WTC11 (cell line): Measurements from ENCODE around the gene PMFBP1.

Experiments used
- ATF6 ChIP-seq: sonication (generic); formaldehyde crosslinking; IDR thresholded peaks from 2 replicates; pipeline ENCODE4 v1.8.1; 2023; ENCODE audit warnings: mild to moderate bottlenecking, missing genetic modification reagents
- GABPB1 ChIP-seq: sonication (generic); formaldehyde crosslinking; IDR thresholded peaks from 2 replicates; pipeline ENCODE4 v1.8.1; 2023; ENCODE audit warnings: mild to moderate bottlenecking, missing genetic modification reagents
- HMGXB4 ChIP-seq: sonication (generic); formaldehyde crosslinking; IDR thresholded peaks from 2 replicates; pipeline ENCODE4 v1.8.1; 2023; ENCODE audit warnings: mild to moderate bottlenecking, moderate library complexity, missing genetic modification reagents
- IRF2 ChIP-seq: sonication (generic); formaldehyde crosslinking; IDR thresholded peaks from 2 replicates; pipeline ENCODE4 v1.8.0; 2022; ENCODE audit warnings: low read depth, missing genetic modification reagents, borderline replicate concordance
- TEAD4 ChIP-seq: sonication (generic); formaldehyde crosslinking; IDR thresholded peaks from 2 replicates; pipeline ENCODE4 v1.8.0; 2022; ENCODE audit warnings: mild to moderate bottlenecking, missing genetic modification reagents
- USF1 ChIP-seq: sonication (generic); formaldehyde crosslinking; IDR thresholded peaks from 2 replicates; pipeline ENCODE4 v1.8.0; 2022; ENCODE audit warnings: mild to moderate bottlenecking, missing genetic modification reagents
- ZBTB43 ChIP-seq: sonication (generic); formaldehyde crosslinking; IDR thresholded peaks from 2 replicates; pipeline ENCODE4 v1.8.1; 2023; ENCODE audit warnings: mild to moderate bottlenecking, missing genetic modification reagents
- ZSCAN18 ChIP-seq: fragments of 250-450 bp; sonication (Bioruptor Pico); IDR thresholded peaks from 2 replicates; pipeline ENCODE4 v2.1.2; 2022; ENCODE audit warnings: mild to moderate bottlenecking, moderate library complexity
- TF ChIP-seq, protein P1 (sequence below): fragments of 200-600 bp; IDR thresholded peaks from 2 replicates; pipeline ENCODE4 v1.8.0; 2022; ENCODE audit warnings: antibody characterized with exemption
- TF ChIP-seq, protein P2 (sequence below): sonication (generic); formaldehyde crosslinking; IDR thresholded peaks from 2 replicates; pipeline ENCODE4 v1.8.0; 2022; ENCODE audit warnings: mild to moderate bottlenecking, missing genetic modification reagents
- TF ChIP-seq, protein P3 (sequence below): sonication (generic); formaldehyde crosslinking; IDR thresholded peaks from 2 replicates; pipeline ENCODE4 v1.8.1; 2023; ENCODE audit warnings: mild to moderate bottlenecking, missing genetic modification reagents, moderate library complexity
- TF ChIP-seq, protein P4 (sequence below): sonication (generic); formaldehyde crosslinking; IDR thresholded peaks from 2 replicates; pipeline ENCODE4 v1.8.1; 2023; ENCODE audit warnings: mild to moderate bottlenecking, missing genetic modification reagents, borderline replicate concordance
- TF ChIP-seq, protein P5 (sequence below): sonication (generic); formaldehyde crosslinking; IDR thresholded peaks from 2 replicates; pipeline ENCODE4 v1.8.1; 2023; ENCODE audit warnings: mild to moderate bottlenecking, missing genetic modification reagents, moderate library complexity

GRCh38 chr16:72210555-72210954, 38.6 kb upstream of the PMFBP1 start:
- TF ChIP-seq, protein P1, sequence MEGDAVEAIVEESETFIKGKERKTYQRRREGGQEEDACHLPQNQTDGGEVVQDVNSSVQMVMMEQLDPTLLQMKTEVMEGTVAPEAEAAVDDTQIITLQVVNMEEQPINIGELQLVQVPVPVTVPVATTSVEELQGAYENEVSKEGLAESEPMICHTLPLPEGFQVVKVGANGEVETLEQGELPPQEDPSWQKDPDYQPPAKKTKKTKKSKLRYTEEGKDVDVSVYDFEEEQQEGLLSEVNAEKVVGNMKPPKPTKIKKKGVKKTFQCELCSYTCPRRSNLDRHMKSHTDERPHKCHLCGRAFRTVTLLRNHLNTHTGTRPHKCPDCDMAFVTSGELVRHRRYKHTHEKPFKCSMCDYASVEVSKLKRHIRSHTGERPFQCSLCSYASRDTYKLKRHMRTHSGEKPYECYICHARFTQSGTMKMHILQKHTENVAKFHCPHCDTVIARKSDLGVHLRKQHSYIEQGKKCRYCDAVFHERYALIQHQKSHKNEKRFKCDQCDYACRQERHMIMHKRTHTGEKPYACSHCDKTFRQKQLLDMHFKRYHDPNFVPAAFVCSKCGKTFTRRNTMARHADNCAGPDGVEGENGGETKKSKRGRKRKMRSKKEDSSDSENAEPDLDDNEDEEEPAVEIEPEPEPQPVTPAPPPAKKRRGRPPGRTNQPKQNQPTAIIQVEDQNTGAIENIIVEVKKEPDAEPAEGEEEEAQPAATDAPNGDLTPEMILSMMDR = no peak
- no peak for TF ChIP-seq ZSCAN18 (CRISPR knock-in tag)
- TF ChIP-seq USF1 (CRISPR knock-in tag) = no peak
- no peak for TF ChIP-seq TEAD4 (CRISPR knock-in tag)
- no peak for TF ChIP-seq ATF6
- TF ChIP-seq ZBTB43 = no peak
- TF ChIP-seq, protein P2, sequence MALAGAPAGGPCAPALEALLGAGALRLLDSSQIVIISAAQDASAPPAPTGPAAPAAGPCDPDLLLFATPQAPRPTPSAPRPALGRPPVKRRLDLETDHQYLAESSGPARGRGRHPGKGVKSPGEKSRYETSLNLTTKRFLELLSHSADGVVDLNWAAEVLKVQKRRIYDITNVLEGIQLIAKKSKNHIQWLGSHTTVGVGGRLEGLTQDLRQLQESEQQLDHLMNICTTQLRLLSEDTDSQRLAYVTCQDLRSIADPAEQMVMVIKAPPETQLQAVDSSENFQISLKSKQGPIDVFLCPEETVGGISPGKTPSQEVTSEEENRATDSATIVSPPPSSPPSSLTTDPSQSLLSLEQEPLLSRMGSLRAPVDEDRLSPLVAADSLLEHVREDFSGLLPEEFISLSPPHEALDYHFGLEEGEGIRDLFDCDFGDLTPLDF (CRISPR knock-in tag) = no peak
- no peak for TF ChIP-seq GABPB1
- TF ChIP-seq, protein P3, sequence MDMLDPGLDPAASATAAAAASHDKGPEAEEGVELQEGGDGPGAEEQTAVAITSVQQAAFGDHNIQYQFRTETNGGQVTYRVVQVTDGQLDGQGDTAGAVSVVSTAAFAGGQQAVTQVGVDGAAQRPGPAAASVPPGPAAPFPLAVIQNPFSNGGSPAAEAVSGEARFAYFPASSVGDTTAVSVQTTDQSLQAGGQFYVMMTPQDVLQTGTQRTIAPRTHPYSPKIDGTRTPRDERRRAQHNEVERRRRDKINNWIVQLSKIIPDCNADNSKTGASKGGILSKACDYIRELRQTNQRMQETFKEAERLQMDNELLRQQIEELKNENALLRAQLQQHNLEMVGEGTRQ (CRISPR knock-in tag) = no peak
- no peak for TF ChIP-seq HMGXB4 (CRISPR knock-in tag)
- TF ChIP-seq, protein P4, sequence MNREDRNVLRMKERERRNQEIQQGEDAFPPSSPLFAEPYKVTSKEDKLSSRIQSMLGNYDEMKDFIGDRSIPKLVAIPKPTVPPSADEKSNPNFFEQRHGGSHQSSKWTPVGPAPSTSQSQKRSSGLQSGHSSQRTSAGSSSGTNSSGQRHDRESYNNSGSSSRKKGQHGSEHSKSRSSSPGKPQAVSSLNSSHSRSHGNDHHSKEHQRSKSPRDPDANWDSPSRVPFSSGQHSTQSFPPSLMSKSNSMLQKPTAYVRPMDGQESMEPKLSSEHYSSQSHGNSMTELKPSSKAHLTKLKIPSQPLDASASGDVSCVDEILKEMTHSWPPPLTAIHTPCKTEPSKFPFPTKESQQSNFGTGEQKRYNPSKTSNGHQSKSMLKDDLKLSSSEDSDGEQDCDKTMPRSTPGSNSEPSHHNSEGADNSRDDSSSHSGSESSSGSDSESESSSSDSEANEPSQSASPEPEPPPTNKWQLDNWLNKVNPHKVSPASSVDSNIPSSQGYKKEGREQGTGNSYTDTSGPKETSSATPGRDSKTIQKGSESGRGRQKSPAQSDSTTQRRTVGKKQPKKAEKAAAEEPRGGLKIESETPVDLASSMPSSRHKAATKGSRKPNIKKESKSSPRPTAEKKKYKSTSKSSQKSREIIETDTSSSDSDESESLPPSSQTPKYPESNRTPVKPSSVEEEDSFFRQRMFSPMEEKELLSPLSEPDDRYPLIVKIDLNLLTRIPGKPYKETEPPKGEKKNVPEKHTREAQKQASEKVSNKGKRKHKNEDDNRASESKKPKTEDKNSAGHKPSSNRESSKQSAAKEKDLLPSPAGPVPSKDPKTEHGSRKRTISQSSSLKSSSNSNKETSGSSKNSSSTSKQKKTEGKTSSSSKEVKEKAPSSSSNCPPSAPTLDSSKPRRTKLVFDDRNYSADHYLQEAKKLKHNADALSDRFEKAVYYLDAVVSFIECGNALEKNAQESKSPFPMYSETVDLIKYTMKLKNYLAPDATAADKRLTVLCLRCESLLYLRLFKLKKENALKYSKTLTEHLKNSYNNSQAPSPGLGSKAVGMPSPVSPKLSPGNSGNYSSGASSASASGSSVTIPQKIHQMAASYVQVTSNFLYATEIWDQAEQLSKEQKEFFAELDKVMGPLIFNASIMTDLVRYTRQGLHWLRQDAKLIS (CRISPR knock-in tag) = no peak
- TF ChIP-seq IRF2 (CRISPR knock-in tag) = no peak
- TF ChIP-seq, protein P5, sequence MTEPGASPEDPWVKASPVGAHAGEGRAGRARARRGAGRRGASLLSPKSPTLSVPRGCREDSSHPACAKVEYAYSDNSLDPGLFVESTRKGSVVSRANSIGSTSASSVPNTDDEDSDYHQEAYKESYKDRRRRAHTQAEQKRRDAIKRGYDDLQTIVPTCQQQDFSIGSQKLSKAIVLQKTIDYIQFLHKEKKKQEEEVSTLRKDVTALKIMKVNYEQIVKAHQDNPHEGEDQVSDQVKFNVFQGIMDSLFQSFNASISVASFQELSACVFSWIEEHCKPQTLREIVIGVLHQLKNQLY (CRISPR knock-in tag) = no peak
